Lower leg skin (tissue), 3 donors: ENCODE measurements around the gene EPHA6.

Experiments
- CTCF ChIP-seq, 3 donors: fragments of 450-650 bp; IDR thresholded peaks; one replicate each; pipeline ENCODE4 v1.5.1; 2016; ENCODE audit warnings: antibody characterized with exemption in 3 of 3, mild to moderate bottlenecking in 3 of 3, moderate library complexity in 2 of 3
- POLR2A ChIP-seq, 2 donors: fragments of 450-650 bp; IDR thresholded peaks; one replicate each; pipeline ENCODE4 v1.6.1; 2016 to 2017; ENCODE audit warnings: antibody characterized with exemption in 2 of 2, mild to moderate bottlenecking in 1 of 2, moderate library complexity in 1 of 2

DNA sequence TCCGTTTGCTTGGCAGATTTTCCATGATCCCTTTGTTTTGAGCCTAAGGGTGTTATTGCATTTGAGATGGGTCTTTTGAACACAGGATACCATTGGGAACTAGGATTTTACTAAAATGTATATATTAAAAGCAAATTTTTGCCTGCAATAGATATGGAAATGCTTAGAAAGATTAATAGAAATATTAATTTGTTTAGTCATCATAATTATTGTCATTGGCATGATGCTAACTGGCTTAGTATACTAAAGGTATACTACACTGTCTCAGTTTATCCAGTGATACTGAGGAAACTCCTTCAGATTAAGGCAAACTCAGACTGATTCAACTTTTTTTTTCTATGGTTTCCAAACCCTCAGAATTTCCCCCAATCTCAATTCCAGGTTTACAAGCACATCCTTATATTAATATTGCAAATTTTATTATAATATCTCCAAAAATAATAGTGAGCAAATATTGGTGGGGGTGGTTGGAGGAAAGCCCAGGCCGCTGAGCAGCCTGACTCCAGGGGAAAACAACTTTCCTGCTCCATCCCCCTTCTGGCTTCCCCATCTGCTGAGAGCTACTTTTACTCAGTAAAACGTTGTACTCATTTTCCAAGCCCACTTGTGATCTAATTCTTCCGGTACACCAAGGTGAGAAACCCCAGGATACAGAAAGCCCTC lies 291.7 kb downstream of the EPHA6 start:
- TF ChIP-seq CTCF (IDR thresholded peaks at IDR 0.05) (no peak), POLR2A (IDR thresholded peaks at IDR 0.05) (no peak)
